Measurements from ENCODE around the gene SEMA3A. TPM values are rescaled to one million over a fixed set of nuclear protein-coding genes. Genes with fewer than 3 reads are reported as not detected.

Gene SEMA3A
- total and polyA plus RNA-seq, 2 of the 4 experiments (the other 2 are of a cell fraction), result 31.2 to 213 TPM

DNA sequence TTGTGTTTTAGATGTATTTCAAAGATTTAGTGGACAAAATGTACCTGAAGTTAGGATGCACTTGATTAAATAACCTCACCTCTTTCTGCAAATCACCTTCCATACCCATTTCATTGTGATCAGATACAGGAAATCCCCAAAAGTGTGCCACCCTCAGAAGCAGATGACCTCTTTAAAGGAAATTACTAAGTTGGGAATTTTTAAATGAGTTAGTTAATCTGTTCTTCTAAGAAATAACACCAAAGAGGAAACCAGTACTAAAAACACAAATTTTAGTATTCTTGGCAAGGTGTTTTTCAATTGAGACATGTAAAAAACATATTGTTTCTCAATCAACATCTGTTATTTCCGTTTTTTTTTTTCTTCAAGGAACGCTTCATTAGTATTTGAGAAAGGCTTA is 4.6 kb upstream of the SEMA3A start:
- in situ Hi-C loops (cut with MboI; ENCODE audit: low sequenced_read_pairs), result loop anchor here (10.0 kb wide), 2 partner anchors 214 to 826 kb away; no protein-coding TSS in a partner anchor
- H3K27ac ChIP-seq (ENCODE audit: insufficient read depth, low read length), result no peak overlapping the region
- H3K4me3 ChIP-seq (ENCODE audit: insufficient read depth, low read depth, low read length), result no peak overlapping the region
- no peaks in the 10 kb centered on the region for H3K27me3 ChIP-seq (ENCODE audit: control insufficient read depth, insufficient read depth, low read length)
- H4K20me1 ChIP-seq (ENCODE audit: insufficient read depth, low read length), result no peaks in the 10 kb centered on the region
- H4K8ac ChIP-seq (ENCODE audit: low read depth in 2 of 2, low read length in 2 of 2), result no peak overlapping the region
- H3K9ac ChIP-seq (ENCODE audit: low read depth, low read length), result no peak overlapping the region
- no peak overlapping the region for H2BK5ac ChIP-seq (ENCODE audit: low read depth, low read length, poor library complexity, severe bottlenecking)
- H3K56ac ChIP-seq (ENCODE audit: extremely low read depth, insufficient read depth, low read length), result no peak overlapping the region
- DNase-seq (no peak), ATAC-seq (ENCODE audit: low read depth) (no peak)
- H3K4ac ChIP-seq (ENCODE audit: low read depth, low read length), result no peak overlapping the region
- no peaks in the 10 kb centered on the region for H3K9me1 ChIP-seq (ENCODE audit: insufficient read depth, low read length)
- H2BK120ac ChIP-seq (ENCODE audit: low read depth, low read length), result peak overlapping the region; percentile 20; the same call in 1 of the 2 replicates
- H4K91ac ChIP-seq (ENCODE audit: insufficient read depth, low read depth, low read length), result no peak overlapping the region
- no peak overlapping the region for H4K5ac ChIP-seq (ENCODE audit: low read depth, low read length)
- H2AK9ac ChIP-seq (replicated peaks; ENCODE audit: low read depth, low read length, poor library complexity), result no peak overlapping the region
- no peak overlapping the region for H3K4me2 ChIP-seq (ENCODE audit: low read depth, low read length)
- H3K14ac ChIP-seq (replicated peaks; ENCODE audit: low read depth, low read length), result no peak overlapping the region
- H3K4me1 ChIP-seq (ENCODE audit: control insufficient read depth, insufficient read depth, low read length), result no peaks in the 10 kb centered on the region; the same call in 1 of the 2 replicates
- dilution Hi-C loops (cut with HindIII; ENCODE audit: low sequenced_read_pairs, unreplicated experiment), result no loop called here
- no peaks in the 10 kb centered on the region for H3K36me3 ChIP-seq (ENCODE audit: control insufficient read depth, insufficient read depth, low read length)
- H3K9me3 ChIP-seq (ENCODE audit: control insufficient read depth, insufficient read depth, low read length), result no peaks in the 10 kb centered on the region
- peak overlapping the region; percentile 66; the same call in 1 of the 2 replicates for H3K23ac ChIP-seq (ENCODE audit: low read depth, low read length)
- no peak overlapping the region for H2AFZ ChIP-seq (replicated peaks; ENCODE audit: low read length, poor library complexity)
- H2BK15ac ChIP-seq (ENCODE audit: low read depth, low read length), result no peak overlapping the region
- no CpG with 5 or more reads among the region's 2 CpGs for WGBS, 2 experiments (ENCODE audit: extremely low coverage in 2 of 2, insufficient read length in 1 of 2)
- no TSS peak for BruUV-seq (replicated peaks)
- TF ChIP-seq POLR2A (IDR thresholded peaks at IDR 0.05; ENCODE audit: low read depth, low read length) (no peak), CEBPB (IDR thresholded peaks at IDR 0.05; ENCODE audit: low read depth, low read length) (no peak), RCOR1 (IDR thresholded peaks at IDR 0.05; ENCODE audit: insufficient replicate concordance, low read length) (no peak), CTCF (conservative IDR thresholded peaks at IDR 0.05; ENCODE audit: low read depth, low read length) (no peak), MXI1 (IDR thresholded peaks at IDR 0.05; ENCODE audit: borderline replicate concordance, low read depth, low read length) (no peak), BHLHE40 (IDR thresholded peaks at IDR 0.05; ENCODE audit: low read depth, low read length) (no peak), FOS (IDR thresholded peaks at IDR 0.05; ENCODE audit: low read depth, low read length) (no peak), CHD1 (IDR thresholded peaks at IDR 0.05; ENCODE audit: low read depth, low read length) (no peak), NFE2L2 (IDR thresholded peaks at IDR 0.05; ENCODE audit: low read depth, low read length) (no peak), RAD21 (IDR thresholded peaks at IDR 0.05; ENCODE audit: low read length) (no peak)
- ChIA-PET POLR2A (ENCODE audit: unreplicated experiment) (no interaction called here), CTCF (no interaction called here)
- intact Hi-C loops (cut with micrococcal nuclease), result loop anchor here (5.0 to 10.0 kb wide), 3 partner anchors 173 to 526 kb away; no protein-coding TSS in a partner anchor
- no peak overlapping the region for H2BK20ac ChIP-seq (ENCODE audit: low read depth, low read length)
- H3K18ac ChIP-seq (ENCODE audit: low read depth, low read length), result no peak overlapping the region
- H3K79me1 ChIP-seq (ENCODE audit: low read depth in 1 of 2, low read length in 2 of 2), result no peaks in the 10 kb centered on the region
- H2AK5ac ChIP-seq (ENCODE audit: low read depth, low read length), result no peak overlapping the region
